Right lobe of liver (tissue), 6 donors: ENCODE results near the gene FAM20C. TPM values are rescaled to one million over a fixed set of nuclear protein-coding genes. Genes with fewer than 3 reads are reported as not detected.

Experiments
- ATAC-seq, 4 donors: fragments of 200-7000 bp; cut with Tn5 transposase; one replicate each; pipeline ENCODE4 v1.9.1; 2020; ENCODE audit warnings: mild to moderate bottlenecking in 4 of 4, moderate library complexity in 4 of 4
- DNase-seq, 3 donors: peaks; one replicate each; pipeline ENCODE4 v3.0.0-alpha.2; 2020
- H3K27ac ChIP-seq, 3 donors: fragments of 200-600 bp; one replicate each; pipeline ENCODE4 v1.8.0; 2022
- H3K27me3 ChIP-seq, 2 donors: fragments of 200-600 bp; one replicate each; pipeline ENCODE4 v1.8.0; 2022
- H3K36me3 ChIP-seq, 4 donors: fragments of 200-600 bp; sonication (generic) in 1 of 4; one replicate each; pipeline versions ENCODE4 v1.5.1 to v1.8.0; 2017 to 2022; ENCODE audit warnings: control low read depth in 1 of 4
- H3K4me1 ChIP-seq, 4 donors: fragments of 200-600 bp; sonication (generic) in 1 of 4; one replicate each; pipeline versions ENCODE4 v1.5.1 to v1.8.0; 2017 to 2022; ENCODE audit warnings: control low read depth in 1 of 4
- H3K4me3 ChIP-seq, 3 donors: fragments of 200-600 bp; one replicate each; pipeline ENCODE4 v1.8.0; 2022
- H3K9me3 ChIP-seq, 4 donors: fragments of 200-600 bp; sonication (generic) in 1 of 4; one replicate each; pipeline versions ENCODE4 v1.5.1 to v1.8.0; 2017 to 2022; ENCODE audit warnings: control low read depth in 1 of 4
- CTCF ChIP-seq, 4 donors: fragments of 200-600 bp in 3 of 4; fragments of 450-650 bp in 1 of 4; IDR thresholded peaks; one replicate each; pipeline versions ENCODE4 v1.5.1 to v1.8.0; 2016 to 2022; ENCODE audit warnings: antibody characterized with exemption in 4 of 4, mild to moderate bottlenecking in 2 of 4
- POLR2A ChIP-seq: fragments of 450-650 bp; IDR thresholded peaks from one replicate; pipeline ENCODE4 v1.6.1; 2017; ENCODE audit warnings: antibody characterized with exemption, mild to moderate bottlenecking
- WGBS: methylation state at CpG from one replicate; pipeline ENCODE4 v1.1.6; 2018; ENCODE audit warnings: low coverage, low lambda C conversion rate; ENCODE audit not compliant: insufficient coverage; ENCODE audit errors: missing lambda C conversion rate; 5-methylcytosine and 5-hydroxymethylcytosine counted together
- intact Hi-C, 2 donors: fragments of 100-400 bp; cut with DNase I; formaldehyde crosslinking; loops; one replicate each; pipeline versions ENCODE4 v1.11.2 to v1.14.1; 2022
- total RNA-seq, 6 experiments: library from RNA; depleted of rRNA in 2 of 6; stranded (reverse); fragments of >200 nt in 2 of 6; fragmentation: NEBNext Ultra II Directional in 3 of 6; extraction: Animal tissue kit (Norgen Biotek cat#: 25700) in 3 of 6; gene quantifications; one replicate each; pipeline versions ENCODE4 v1.1.0 to v1.2.4, GENCODE V29; 2016 to 2023
- donor health status: DM: no; HTN: yes; CAD: no.
- donor health status: DM: no; HTN: no; CAD: no.
- donor health status: DM: no; HTN: no; CAD: no.
- donor health status: DM: no; HTN: yes; CAD: no.
- donor health status: DM: no; HTN: yes; CAD: no.

The FAM20C gene
- total RNA-seq, 6 experiments from 2014 or later: 32.1 to 73.8 (median 57.3) TPM

GRCh38 chr7:145863-146262, 46.5 kb upstream of the FAM20C start:
- Histone ChIP-seq H3K4me3 (no peak overlapping the region), H3K27ac (no peak overlapping the region), H3K36me3 (no peaks in the 10 kb centered on the region), H3K4me1 (peaks cover 0 to 32% (median 11%) of the 10 kb centered on the region in 4 donors), H3K9me3 (no peaks in the 10 kb centered on the region), H3K27me3 (no peaks in the 10 kb centered on the region)
- DNase-seq (no peak), ATAC-seq (no peak)
- WGBS: 51% methylated on average over 4 of the region's 4 CpGs
- intact Hi-C loops: no loop called here
- TF ChIP-seq POLR2A: no peak
- no peak for TF ChIP-seq CTCF (IDR thresholded peaks at IDR 0.05)

- Histone ChIP-seq H3K36me3 (no peaks in the 10 kb centered on the region), H3K27me3 (no peaks in the 10 kb centered on the region), H3K4me3 (peak overlapping the region; percentile 51 to 66 (median 63)), H3K9me3 (no peaks in the 10 kb centered on the region), H3K4me1 (peaks cover 0 to 15% (median 2%) of the 10 kb centered on the region in 4 donors), H3K27ac (peak overlapping the region; percentile 73 to 90 (median 90))
- intact Hi-C loops: no loop called here
- TF ChIP-seq POLR2A (no peak), CTCF (IDR thresholded peaks at IDR 0.05) (no peak)
- 67% methylated on average over 5 of the region's 5 CpGs for WGBS
- ATAC-seq (no peak), DNase-seq (no peak)
Measured at GRCh38 chr7:148543-148931, 43.8 kb upstream of the FAM20C start.

GRCh38 chr7:148932-149790, 43.2 kb upstream of the FAM20C start:
- intact Hi-C loops: no loop called here
- WGBS: 0% methylated on average over 31 of the region's 74 CpGs
- Histone ChIP-seq H3K4me1 (peaks cover 0 to 11% (median 0%) of the 10 kb centered on the region in 4 donors), H3K36me3 (no peaks in the 10 kb centered on the region), H3K4me3 (peak overlapping the region; percentile 51 to 66 (median 63)), H3K27ac (peak overlapping the region; percentile 73 to 90 (median 90)), H3K27me3 (no peaks in the 10 kb centered on the region), H3K9me3 (no peaks in the 10 kb centered on the region)
- DNase-seq: peak; percentile 97 to 98 (median 97)
- peak; percentile 89 for TF ChIP-seq POLR2A
- no peak for TF ChIP-seq CTCF (IDR thresholded peaks at IDR 0.05)
- peak; percentile 91 to 96 (median 95) for ATAC-seq

- ATAC-seq: peak; percentile 40 to 72 (median 60)
- intact Hi-C loops: no loop called here
- 31% methylated on average over 10 of the region's 41 CpGs for WGBS
Measured at GRCh38 chr7:149791-150636, 42.4 kb upstream of the FAM20C start.

More at GRCh38 chr7:149791-150636, 42.4 kb upstream of the FAM20C start:
- TF ChIP-seq POLR2A (no peak), CTCF (IDR thresholded peaks at IDR 0.05) (no peak)
- Histone ChIP-seq H3K36me3 (no peaks in the 10 kb centered on the region), H3K4me3 (peak overlapping the region; percentile 51 to 66 (median 63)), H3K4me1 (peaks cover 0 to 11% (median 0%) of the 10 kb centered on the region in 4 donors), H3K27me3 (no peaks in the 10 kb centered on the region), H3K27ac (peak overlapping the region; percentile 73 to 90 (median 90)), H3K9me3 (no peaks in the 10 kb centered on the region)
- peak; percentile 68 to 88 (median 85) for DNase-seq
